NB4 (cell line): ENCODE measurements around the gene RGL4.
"Not testable (repeated sequence)": the region's sequence is repeated elsewhere in the genome, so short reads cannot be mapped to it uniquely, and the experiment has no call there.

Experiments used
- DNase-seq: peaks from one replicate; pipeline ENCODE4 v3.0.0; 2010; ENCODE audit warnings: low read depth
- H3K4me3 ChIP-seq: one replicate; pipeline ENCODE4 v1.5.1; 2011; ENCODE audit warnings: mild to moderate bottlenecking, low read depth, low read length, moderate library complexity
- MAX ChIP-seq: IDR thresholded peaks from 2 replicates; pipeline ENCODE4 v1.6.1; 2011; ENCODE audit warnings: low read depth, low read length
- MYC ChIP-seq: IDR thresholded peaks from 2 replicates; pipeline ENCODE4 v1.6.1; 2011; ENCODE audit warnings: low read depth, low read length
- POLR2A ChIP-seq: IDR thresholded peaks from 2 replicates; pipeline ENCODE4 v1.6.1; 2011; ENCODE audit warnings: mild to moderate bottlenecking; ENCODE audit not compliant: insufficient read length; ENCODE audit errors: extremely low read depth
- TF ChIP-seq, protein P1 (sequence below): IDR thresholded peaks from one replicate; pipeline ENCODE4 v1.5.1; 2012; ENCODE audit warnings: low read depth, low read length

Gene RGL4

DNA sequence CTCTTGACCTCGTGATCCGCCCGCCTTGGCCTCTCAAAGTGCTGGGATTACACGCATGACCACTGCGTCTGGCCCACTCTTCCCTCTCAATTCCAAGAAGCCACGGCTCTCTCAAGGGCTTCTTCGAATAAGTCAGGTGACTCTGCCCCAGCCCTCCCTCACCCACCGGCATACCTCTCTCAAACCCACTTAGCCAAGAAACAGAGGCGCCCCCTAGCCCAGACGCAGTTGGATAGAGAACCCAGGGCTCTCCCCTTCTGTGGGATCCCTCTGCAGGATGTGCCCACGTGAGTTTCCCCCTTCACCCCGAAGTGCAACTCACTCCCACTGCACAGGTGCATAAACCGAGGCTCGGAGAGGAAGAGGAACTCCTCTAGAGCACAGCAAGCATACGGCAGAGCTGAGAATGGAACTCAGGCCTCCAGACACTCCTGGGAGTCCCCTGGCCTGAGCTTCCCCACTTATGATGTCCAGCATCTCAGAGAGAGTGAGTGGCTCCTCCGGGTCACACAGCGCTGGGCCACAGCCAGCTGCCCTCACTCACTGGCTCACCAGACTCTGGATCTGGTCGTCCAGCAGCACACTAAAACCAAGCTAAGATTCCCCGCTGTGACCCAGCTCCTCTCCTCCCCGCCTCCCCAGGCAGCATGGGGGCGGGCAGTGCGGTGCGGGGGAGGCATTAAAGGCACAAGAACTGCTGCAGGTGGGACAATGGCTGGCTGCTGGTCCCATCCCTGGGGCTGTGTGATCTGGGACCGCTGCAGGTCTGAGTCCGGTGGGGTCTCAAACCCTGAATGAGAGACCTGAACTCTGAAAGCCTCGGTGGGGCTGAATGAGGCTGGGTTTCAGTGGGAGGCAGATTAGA is 16.8 kb upstream of the RGL4 start:
- DNase-seq = no peak

DNA sequence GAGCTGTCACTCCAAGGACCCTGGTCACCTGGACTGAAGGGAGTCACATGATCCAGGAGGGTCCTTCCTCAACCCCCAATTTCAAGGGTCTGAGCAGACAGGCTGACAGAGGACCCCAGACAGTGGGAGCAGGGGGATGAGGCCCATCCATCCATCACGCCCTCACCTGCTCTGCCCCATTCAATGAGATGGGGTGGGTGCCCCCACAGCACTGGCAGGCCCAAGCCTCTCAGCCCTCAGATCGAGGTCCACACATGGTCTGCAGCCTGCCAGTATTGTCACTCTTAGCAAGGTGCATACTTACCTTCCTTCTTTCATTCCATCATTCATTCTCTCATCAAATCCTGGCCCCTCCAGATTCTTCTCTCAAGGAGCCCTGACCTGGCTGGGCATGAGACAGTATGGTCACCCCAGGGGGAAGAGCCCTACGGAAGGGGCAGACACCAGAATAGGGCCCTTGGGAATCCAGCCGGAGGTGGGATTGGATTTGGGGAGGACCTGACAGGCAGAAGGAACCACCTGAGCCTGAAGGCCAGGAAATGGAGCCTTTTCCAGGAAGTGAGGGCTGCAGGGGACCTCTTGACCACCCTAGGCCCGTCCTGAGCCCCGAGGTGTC is 15.8 kb upstream of the RGL4 start:
- not testable (repeated sequence) for DNase-seq, H3K4me3 ChIP-seq

More for the DNA sequence above, 16.8 kb upstream of the RGL4 start:
- no peak for TF ChIP-seq MYC
- TF ChIP-seq, protein P1, sequence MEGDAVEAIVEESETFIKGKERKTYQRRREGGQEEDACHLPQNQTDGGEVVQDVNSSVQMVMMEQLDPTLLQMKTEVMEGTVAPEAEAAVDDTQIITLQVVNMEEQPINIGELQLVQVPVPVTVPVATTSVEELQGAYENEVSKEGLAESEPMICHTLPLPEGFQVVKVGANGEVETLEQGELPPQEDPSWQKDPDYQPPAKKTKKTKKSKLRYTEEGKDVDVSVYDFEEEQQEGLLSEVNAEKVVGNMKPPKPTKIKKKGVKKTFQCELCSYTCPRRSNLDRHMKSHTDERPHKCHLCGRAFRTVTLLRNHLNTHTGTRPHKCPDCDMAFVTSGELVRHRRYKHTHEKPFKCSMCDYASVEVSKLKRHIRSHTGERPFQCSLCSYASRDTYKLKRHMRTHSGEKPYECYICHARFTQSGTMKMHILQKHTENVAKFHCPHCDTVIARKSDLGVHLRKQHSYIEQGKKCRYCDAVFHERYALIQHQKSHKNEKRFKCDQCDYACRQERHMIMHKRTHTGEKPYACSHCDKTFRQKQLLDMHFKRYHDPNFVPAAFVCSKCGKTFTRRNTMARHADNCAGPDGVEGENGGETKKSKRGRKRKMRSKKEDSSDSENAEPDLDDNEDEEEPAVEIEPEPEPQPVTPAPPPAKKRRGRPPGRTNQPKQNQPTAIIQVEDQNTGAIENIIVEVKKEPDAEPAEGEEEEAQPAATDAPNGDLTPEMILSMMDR = no peak
- TF ChIP-seq POLR2A = no peak
- TF ChIP-seq MAX = no peak
- H3K4me3 ChIP-seq = no peak overlapping the region

DNA sequence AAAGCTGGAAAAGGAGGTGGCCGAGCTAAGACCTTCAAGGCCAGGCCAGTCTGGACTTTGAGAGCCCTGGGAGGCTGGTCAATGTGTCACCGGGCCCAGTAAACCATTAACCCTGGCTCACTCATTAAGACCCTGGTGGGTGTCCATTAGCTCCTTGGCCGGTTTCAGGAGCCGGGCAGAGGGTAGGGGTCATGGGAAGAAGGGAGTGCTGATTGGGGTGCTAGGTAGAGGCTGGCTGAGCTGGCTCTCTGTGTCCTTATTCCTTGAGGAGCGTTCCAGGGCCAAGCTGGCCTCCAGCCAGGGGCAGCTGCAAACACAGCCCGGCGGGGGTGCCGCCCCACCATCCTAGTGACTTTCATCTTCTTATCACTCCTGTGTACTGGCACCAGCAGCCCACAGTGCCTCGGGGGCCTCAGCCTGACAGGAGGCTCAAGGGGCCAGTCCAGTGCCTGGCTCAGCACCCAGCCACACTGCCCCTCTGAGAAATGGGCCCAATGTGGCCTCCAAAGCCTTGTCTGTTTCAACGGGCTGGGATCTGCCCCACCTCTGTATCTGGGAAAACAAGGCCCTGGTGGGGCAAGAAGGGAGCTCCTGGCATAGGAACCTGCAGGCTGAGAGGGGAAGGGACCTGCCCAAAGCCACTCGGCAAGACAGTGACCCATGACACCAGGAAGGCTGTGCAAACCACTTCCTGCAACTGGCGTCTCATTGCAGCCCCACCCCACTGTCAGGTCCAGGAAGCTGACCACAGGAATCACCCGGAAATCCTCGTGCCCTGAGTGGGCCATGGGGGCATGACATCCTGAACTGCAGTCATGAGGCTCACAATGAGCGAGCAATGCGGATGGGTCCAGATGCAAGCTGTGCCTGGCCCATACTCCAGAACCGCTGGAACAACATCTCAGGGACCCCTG is 15.1 kb upstream of the RGL4 start:
- no peak overlapping the region for H3K4me3 ChIP-seq
- no peak for DNase-seq
- TF ChIP-seq MYC (no peak), MAX (no peak), POLR2A (no peak)
- TF ChIP-seq, protein P1 = no peak

GRCh38 chr22:23676841-23677700 is 13.7 kb upstream of the RGL4 start:
- not testable (repeated sequence) for DNase-seq, H3K4me3 ChIP-seq

GRCh38 chr22:23677701-23677995 is 13.2 kb upstream of the RGL4 start:
- no peak for DNase-seq

GRCh38 chr22:23678133-23678532 is 12.7 kb upstream of the RGL4 start:
- no peak overlapping the region for H3K4me3 ChIP-seq
- DNase-seq = no peak
- TF ChIP-seq, protein P1 = no peak
- TF ChIP-seq MYC (no peak), MAX (no peak), POLR2A (no peak)

More at GRCh38 chr22:23677701-23677995, 13.2 kb upstream of the RGL4 start:
- no peak for TF ChIP-seq POLR2A
- TF ChIP-seq, protein P1 = no peak
- no peak for TF ChIP-seq MYC
- no peak for TF ChIP-seq MAX
- H3K4me3 ChIP-seq = no peak overlapping the region
